Activated CD4-positive, CD25-positive, alpha-beta regulatory T cell treated with anti-CD3 and anti-CD28 coated beads, Interleukin-2, amount 50 U/mL, for 24 hours (primary cell): ENCODE results near the gene BANK1.

ENCODE experiments used
- ATAC-seq, 2 donors: fragments of 150-1000 bp; cut with Tn5 transposase; one replicate each; pipeline ENCODE4 v1.10.0; 2021; ENCODE audit warnings: mild to moderate bottlenecking in 1 of 2, moderate library complexity in 1 of 2

BANK1 gene

GRCh38 chr4:101790521-101791181, at the start of gene BANK1:
Gene BANK1 (plus strand): TSS chr4:101790730. CDS start chr4:101790881, 151 bp downstream.
- ATAC-seq: peak; percentile 66 to 69

GRCh38 chr4:101753721-101754120, 36.8 kb upstream of the BANK1 start:
- ATAC-seq: no peak

- ATAC-seq: no peak
Observed at GRCh38 chr4:101756181-101756580, 34.3 kb upstream of the BANK1 start.

GRCh38 chr4:101761405-101761804, 29.1 kb upstream of the BANK1 start:
- no peak for ATAC-seq

- ATAC-seq: no peak
Observed at GRCh38 chr4:101762025-101762424, 28.5 kb upstream of the BANK1 start.

- ATAC-seq: no peak
Observed at GRCh38 chr4:101762534-101762933, 28.0 kb upstream of the BANK1 start.

GRCh38 chr4:101763576-101763975, 27.0 kb upstream of the BANK1 start:
- ATAC-seq: no peak

- ATAC-seq: no peak
Observed at GRCh38 chr4:101774807-101775206, 15.7 kb upstream of the BANK1 start.

- ATAC-seq: no peak
Observed at GRCh38 chr4:101777431-101777830, 13.1 kb upstream of the BANK1 start.

- no peak for ATAC-seq
Observed at GRCh38 chr4:101780284-101780683, 10.2 kb upstream of the BANK1 start.

- ATAC-seq: no peak
Observed at GRCh38 chr4:101782546-101782945, 8.0 kb upstream of the BANK1 start.

- no peak for ATAC-seq
Observed at GRCh38 chr4:101784957-101785356, 5.6 kb upstream of the BANK1 start.

- no peak for ATAC-seq
Observed at GRCh38 chr4:101785486-101785885, 5.0 kb upstream of the BANK1 start.

GRCh38 chr4:101787701-101788316, 2.7 kb upstream of the BANK1 start:
- ATAC-seq: no peak

- ATAC-seq: no peak
Observed at GRCh38 chr4:101791182-101791558, 640 bp downstream of the BANK1 start.

GRCh38 chr4:101792056-101792590, 1.6 kb downstream of the BANK1 start:
- ATAC-seq: no peak

GRCh38 chr4:101793397-101793796, 2.9 kb downstream of the BANK1 start:
- ATAC-seq: no peak

GRCh38 chr4:101794806-101795205, 4.3 kb downstream of the BANK1 start:
- ATAC-seq: no peak

- no peak for ATAC-seq
Observed at GRCh38 chr4:101795704-101796103, 5.2 kb downstream of the BANK1 start.

GRCh38 chr4:101801958-101802357, 11.4 kb downstream of the BANK1 start:
- no peak for ATAC-seq

- ATAC-seq: peak in 1 of 2 donors; percentile 33
Observed at GRCh38 chr4:101806914-101807313, 16.4 kb downstream of the BANK1 start.

- no peak for ATAC-seq
Observed at GRCh38 chr4:101807351-101807750, 16.8 kb downstream of the BANK1 start.

GRCh38 chr4:101813604-101814003, 23.1 kb downstream of the BANK1 start:
- ATAC-seq: peak in 1 of 2 donors; percentile 63

GRCh38 chr4:101818362-101818761, 27.8 kb downstream of the BANK1 start:
- no peak for ATAC-seq
